NOMO-1 (cell line): ENCODE results near the gene C1orf198.

Source experiments
- DNase-seq, 2 experiments: peaks; one replicate each; lab custom pipeline; 2025; ENCODE audit not compliant: unreplicated experiment in 2 of 2; lab: John Stamatoyannopoulos, UW

C1orf198 gene

GRCh38 chr1:230791986-230792564 lies 76.2 kb downstream of the C1orf198 start:
- no peak for DNase-seq

GRCh38 chr1:230790026-230790425 lies 78.3 kb downstream of the C1orf198 start:
- no peak for DNase-seq

- DNase-seq: no peak
Observed at GRCh38 chr1:230788561-230789275, 79.6 kb downstream of the C1orf198 start.

GRCh38 chr1:230787471-230787870 lies 80.8 kb downstream of the C1orf198 start:
- DNase-seq: no peak
